SK-N-SH treated with all-trans-retinoic acid at 6 μM for 48 hours (cell line): Measurements from ENCODE around the gene SHOX.

Experiments used
- ATAC-seq: fragments of 200-7000 bp; cut with Tn5 transposase; 3 replicates; pipeline ENCODE4 v1.9.1; 2020; ENCODE audit warnings: mild to moderate bottlenecking, moderate library complexity
- BACH2 ChIP-seq: fragments of 250-450 bp; sonication (Bioruptor Pico); IDR thresholded peaks from 2 replicates; pipeline ENCODE4 v1.9.0; 2021; ENCODE audit warnings: mild to moderate bottlenecking, borderline replicate concordance
- CREB5 ChIP-seq: fragments of 250-450 bp; sonication (Bioruptor Pico); IDR thresholded peaks from 2 replicates; pipeline ENCODE4 v1.5.1; 2020; ENCODE audit warnings: low read depth, mild to moderate bottlenecking, moderate library complexity
- CSDC2 ChIP-seq: fragments of 250-450 bp; sonication (Bioruptor Pico); IDR thresholded peaks from 2 replicates; pipeline ENCODE4 v1.5.0; 2020; ENCODE audit warnings: mild to moderate bottlenecking, moderate library complexity
- GLIS3 ChIP-seq: fragments of 250-450 bp; sonication (Bioruptor Pico); IDR thresholded peaks from 2 replicates; pipeline ENCODE4 v1.5.0; 2020; ENCODE audit warnings: mild to moderate bottlenecking, moderate library complexity
- ISL1 ChIP-seq: fragments of 250-450 bp; sonication (Bioruptor Pico); IDR thresholded peaks from 2 replicates; pipeline ENCODE4 v2.1.2; 2022; ENCODE audit warnings: mild to moderate bottlenecking, moderate library complexity
- OSR1 ChIP-seq: fragments of 250-450 bp; sonication (Bioruptor Pico); IDR thresholded peaks from 2 replicates; pipeline ENCODE4 v1.8.0; 2022; ENCODE audit warnings: moderate library complexity, mild to moderate bottlenecking, inconsistent platforms
- PATZ1 ChIP-seq: fragments of 250-450 bp; sonication (Bioruptor Pico); IDR thresholded peaks from 2 replicates; pipeline ENCODE4 v1.8.0; 2020; ENCODE audit warnings: mild to moderate bottlenecking, moderate library complexity, borderline replicate concordance
- POU6F1 ChIP-seq: fragments of 250-450 bp; sonication (Bioruptor Pico); IDR thresholded peaks from 2 replicates; pipeline ENCODE4 v1.8.0; 2021; ENCODE audit warnings: low read depth, mild to moderate bottlenecking, moderate library complexity, borderline replicate concordance
- PPARA ChIP-seq: fragments of 250-450 bp; sonication (Bioruptor Pico); IDR thresholded peaks from 2 replicates; pipeline ENCODE4 v1.5.0; 2020; ENCODE audit warnings: mild to moderate bottlenecking, borderline replicate concordance
- RARB ChIP-seq: fragments of 250-450 bp; sonication (Bioruptor Pico); IDR thresholded peaks from 2 replicates; pipeline ENCODE4 v1.8.0; 2021; ENCODE audit warnings: mild to moderate bottlenecking, moderate library complexity
- SNAI2 ChIP-seq: fragments of 250-450 bp; sonication (Bioruptor Pico); IDR thresholded peaks from 2 replicates; pipeline ENCODE4 v1.5.0; 2020; ENCODE audit warnings: mild to moderate bottlenecking, moderate library complexity
- TCF4 ChIP-seq: fragments of 250-450 bp; sonication (Bioruptor Pico); IDR thresholded peaks from 2 replicates; pipeline ENCODE4 v1.8.0; 2021; ENCODE audit warnings: mild to moderate bottlenecking, moderate library complexity, borderline replicate concordance
- TOX ChIP-seq: fragments of 250-450 bp; sonication (Bioruptor Pico); IDR thresholded peaks from 2 replicates; pipeline ENCODE4 v1.8.0; 2021; ENCODE audit warnings: mild to moderate bottlenecking, moderate library complexity, borderline replicate concordance
- ZC3H10 ChIP-seq: fragments of 250-450 bp; sonication (Bioruptor Pico); IDR thresholded peaks from 2 replicates; pipeline ENCODE4 v1.5.1; 2021; ENCODE audit warnings: mild to moderate bottlenecking, moderate library complexity
- ZFP3 ChIP-seq: fragments of 250-450 bp; sonication (Bioruptor Pico); IDR thresholded peaks from 2 replicates; pipeline ENCODE4 v1.5.0; 2020; ENCODE audit warnings: mild to moderate bottlenecking, moderate library complexity
- ZFP30 ChIP-seq: fragments of 450-650 bp; formaldehyde crosslinking; IDR thresholded peaks from 2 replicates; pipeline ENCODE4 v1.5.0; 2022; ENCODE audit warnings: mild to moderate bottlenecking, moderate library complexity
- ZNF565 ChIP-seq: fragments of 450-650 bp; formaldehyde crosslinking; conservative IDR thresholded peaks from 2 replicates; pipeline ENCODE4 v1.5.0; 2020; ENCODE audit warnings: low read depth, mild to moderate bottlenecking, moderate library complexity
- ZNF70 ChIP-seq: fragments of 450-650 bp; formaldehyde crosslinking; IDR thresholded peaks from 2 replicates; pipeline ENCODE4 v1.5.0; 2020; ENCODE audit warnings: mild to moderate bottlenecking, moderate library complexity
- ZNF8 ChIP-seq: fragments of 450-650 bp; formaldehyde crosslinking; IDR thresholded peaks from 2 replicates; pipeline ENCODE4 v1.5.0; 2020; ENCODE audit warnings: mild to moderate bottlenecking, moderate library complexity
- TF ChIP-seq, protein P1 (sequence below): fragments of 250-450 bp; sonication (Bioruptor Pico); IDR thresholded peaks from 2 replicates; pipeline ENCODE4 v1.5.0; 2020; ENCODE audit warnings: mild to moderate bottlenecking, moderate library complexity
- TF ChIP-seq, protein P2 (sequence below): fragments of 250-450 bp; sonication (Bioruptor Pico); IDR thresholded peaks from 2 replicates; pipeline ENCODE4 v1.5.1; 2021; ENCODE audit warnings: mild to moderate bottlenecking, moderate library complexity

SHOX gene

GRCh38 chrX:662126-662525 lies 31.5 kb downstream of the SHOX start:
- no peak for TF ChIP-seq TCF4 (CRISPR knock-in tag)
- TF ChIP-seq ZNF565 (CRISPR knock-in tag), result no peak
- no peak for TF ChIP-seq GLIS3 (CRISPR knock-in tag)
- TF ChIP-seq BACH2 (CRISPR knock-in tag), result no peak
- TF ChIP-seq SNAI2, result no peak
- TF ChIP-seq ZNF8, result no peak
- no peak for TF ChIP-seq PATZ1 (CRISPR knock-in tag)
- no peak for TF ChIP-seq ISL1 (CRISPR knock-in tag)

DNA sequence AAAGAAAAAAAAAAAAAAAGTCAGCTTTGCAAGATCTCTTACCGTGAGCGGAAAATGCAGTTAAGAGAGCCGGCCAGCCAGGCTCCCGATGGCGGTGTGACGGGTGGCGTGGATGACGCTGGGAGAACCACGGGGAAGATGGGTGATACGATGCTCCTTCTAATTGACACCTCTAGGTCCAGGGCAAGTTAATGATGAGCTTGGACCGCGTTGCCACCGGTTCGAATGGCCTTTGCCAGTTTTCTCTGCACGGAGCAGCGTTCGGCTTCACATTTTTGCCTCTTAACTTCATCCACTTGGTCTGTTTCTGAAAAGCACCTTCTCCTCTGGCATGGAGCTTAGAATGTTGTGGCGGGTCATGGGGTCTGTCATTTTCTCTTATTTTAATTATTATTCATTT lies 33.2 kb downstream of the SHOX start:
- no peak for ATAC-seq
- no peak for TF ChIP-seq CSDC2 (CRISPR knock-in tag)
- TF ChIP-seq PATZ1 (CRISPR knock-in tag), result no peak
- TF ChIP-seq, protein P1, sequence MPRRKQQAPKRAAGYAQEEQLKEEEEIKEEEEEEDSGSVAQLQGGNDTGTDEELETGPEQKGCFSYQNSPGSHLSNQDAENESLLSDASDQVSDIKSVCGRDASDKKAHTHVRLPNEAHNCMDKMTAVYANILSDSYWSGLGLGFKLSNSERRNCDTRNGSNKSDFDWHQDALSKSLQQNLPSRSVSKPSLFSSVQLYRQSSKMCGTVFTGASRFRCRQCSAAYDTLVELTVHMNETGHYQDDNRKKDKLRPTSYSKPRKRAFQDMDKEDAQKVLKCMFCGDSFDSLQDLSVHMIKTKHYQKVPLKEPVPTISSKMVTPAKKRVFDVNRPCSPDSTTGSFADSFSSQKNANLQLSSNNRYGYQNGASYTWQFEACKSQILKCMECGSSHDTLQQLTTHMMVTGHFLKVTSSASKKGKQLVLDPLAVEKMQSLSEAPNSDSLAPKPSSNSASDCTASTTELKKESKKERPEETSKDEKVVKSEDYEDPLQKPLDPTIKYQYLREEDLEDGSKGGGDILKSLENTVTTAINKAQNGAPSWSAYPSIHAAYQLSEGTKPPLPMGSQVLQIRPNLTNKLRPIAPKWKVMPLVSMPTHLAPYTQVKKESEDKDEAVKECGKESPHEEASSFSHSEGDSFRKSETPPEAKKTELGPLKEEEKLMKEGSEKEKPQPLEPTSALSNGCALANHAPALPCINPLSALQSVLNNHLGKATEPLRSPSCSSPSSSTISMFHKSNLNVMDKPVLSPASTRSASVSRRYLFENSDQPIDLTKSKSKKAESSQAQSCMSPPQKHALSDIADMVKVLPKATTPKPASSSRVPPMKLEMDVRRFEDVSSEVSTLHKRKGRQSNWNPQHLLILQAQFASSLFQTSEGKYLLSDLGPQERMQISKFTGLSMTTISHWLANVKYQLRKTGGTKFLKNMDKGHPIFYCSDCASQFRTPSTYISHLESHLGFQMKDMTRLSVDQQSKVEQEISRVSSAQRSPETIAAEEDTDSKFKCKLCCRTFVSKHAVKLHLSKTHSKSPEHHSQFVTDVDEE, result no peak
- TF ChIP-seq RARB, result no peak
- no peak for TF ChIP-seq ZFP30 (CRISPR knock-in tag)
- TF ChIP-seq CREB5, result no peak
- TF ChIP-seq BACH2 (CRISPR knock-in tag), result no peak
- no peak for TF ChIP-seq PPARA (CRISPR knock-in tag)

More at GRCh38 chrX:662126-662525, 31.5 kb downstream of the SHOX start:
- no peak for ATAC-seq

GRCh38 chrX:666762-667720 lies 36.5 kb downstream of the SHOX start:
- ATAC-seq, result no peak
- TF ChIP-seq ZC3H10 (CRISPR knock-in tag) (no peak), TOX (CRISPR knock-in tag) (no peak), RARB (no peak), ZNF8 (no peak), ISL1 (CRISPR knock-in tag) (no peak), TCF4 (CRISPR knock-in tag) (no peak), BACH2 (CRISPR knock-in tag) (no peak), POU6F1 (CRISPR knock-in tag) (no peak), ZFP3 (CRISPR knock-in tag) (no peak), ZFP30 (CRISPR knock-in tag) (no peak), OSR1 (CRISPR knock-in tag) (no peak), ZNF70 (CRISPR knock-in tag) (no peak)
- TF ChIP-seq, protein P1, result no peak
- TF ChIP-seq, protein P2, sequence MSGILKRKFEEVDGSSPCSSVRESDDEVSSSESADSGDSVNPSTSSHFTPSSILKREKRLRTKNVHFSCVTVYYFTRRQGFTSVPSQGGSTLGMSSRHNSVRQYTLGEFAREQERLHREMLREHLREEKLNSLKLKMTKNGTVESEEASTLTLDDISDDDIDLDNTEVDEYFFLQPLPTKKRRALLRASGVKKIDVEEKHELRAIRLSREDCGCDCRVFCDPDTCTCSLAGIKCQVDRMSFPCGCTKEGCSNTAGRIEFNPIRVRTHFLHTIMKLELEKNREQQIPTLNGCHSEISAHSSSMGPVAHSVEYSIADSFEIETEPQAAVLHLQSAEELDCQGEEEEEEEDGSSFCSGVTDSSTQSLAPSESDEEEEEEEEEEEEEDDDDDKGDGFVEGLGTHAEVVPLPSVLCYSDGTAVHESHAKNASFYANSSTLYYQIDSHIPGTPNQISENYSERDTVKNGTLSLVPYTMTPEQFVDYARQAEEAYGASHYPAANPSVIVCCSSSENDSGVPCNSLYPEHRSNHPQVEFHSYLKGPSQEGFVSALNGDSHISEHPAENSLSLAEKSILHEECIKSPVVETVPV (CRISPR knock-in tag), result no peak
